H1 (cell line): ENCODE measurements around the gene ZFP91. TPM values are rescaled to one million over a fixed set of nuclear protein-coding genes. Genes with fewer than 3 reads are reported as not detected.

ENCODE experiments used
- CEBPB ChIP-seq: IDR thresholded peaks from 2 replicates; pipeline ENCODE4 v1.6.1; 2012; ENCODE audit warnings: low read depth, low read length
- CHD7 ChIP-seq: fragments of 300-600 bp; sonication (generic); IDR thresholded peaks from 2 replicates; pipeline ENCODE4 v1.7.1; 2012; ENCODE audit warnings: low read length, moderate library complexity, mild to moderate bottlenecking, inconsistent platforms; ENCODE audit not compliant: insufficient replicate concordance
- CREB1 ChIP-seq: IDR thresholded peaks from 2 replicates; pipeline ENCODE4 v1.6.1; 2012; ENCODE audit warnings: inconsistent platforms
- FOSL1 ChIP-seq: IDR thresholded peaks from 2 replicates; pipeline ENCODE4 v1.6.1; 2011; ENCODE audit warnings: mild to moderate bottlenecking, low read depth, low read length, moderate library complexity; ENCODE audit not compliant: insufficient read depth
- POLR2AphosphoS5 ChIP-seq: IDR thresholded peaks from 2 replicates; pipeline ENCODE4 v1.6.1; 2011; ENCODE audit warnings: low read depth, low read length
- RAD21 ChIP-seq, 2 experiments: IDR thresholded peaks in 1 of 2; conservative IDR thresholded peaks in 1 of 2; 2 replicates each; pipeline ENCODE4 v1.6.1; 2011; ENCODE audit warnings: low read depth in 2 of 2, low read length in 2 of 2, improper control_type of control experiment in 1 of 2, inconsistent platforms in 1 of 2, mild to moderate bottlenecking in 1 of 2, moderate library complexity in 1 of 2
- SAP30 ChIP-seq: fragments of 300-600 bp; sonication (generic); IDR thresholded peaks from 2 replicates; pipeline ENCODE4 v1.7.1; 2012; ENCODE audit warnings: low read length, moderate library complexity, mild to moderate bottlenecking, inconsistent platforms; ENCODE audit not compliant: insufficient read depth, insufficient replicate concordance
- SIX5 ChIP-seq: IDR thresholded peaks from 2 replicates; pipeline ENCODE4 v1.6.1; 2011; ENCODE audit warnings: mild to moderate bottlenecking, low read depth, low read length
- SP1 ChIP-seq: IDR thresholded peaks from 2 replicates; pipeline ENCODE4 v1.6.1; 2011; ENCODE audit warnings: low read depth, low read length
- TEAD4 ChIP-seq: IDR thresholded peaks from 2 replicates; pipeline ENCODE4 v1.6.1; 2012; ENCODE audit warnings: low read depth, low read length, inconsistent platforms, mixed read lengths
- YY1 ChIP-seq: IDR thresholded peaks from 2 replicates; pipeline ENCODE4 v1.6.1; 2011; ENCODE audit warnings: low read depth, mild to moderate bottlenecking, low read length
- polyA plus RNA-seq, 7 experiments: library from polyadenylated mRNA; depleted of rRNA in 3 of 7; stranded (reverse) in 5 of 7; unstranded in 2 of 7; fragments of >200 nt in 5 of 7; fragments of 200-250 nt in 2 of 7; gene quantifications; 1 replicate in 5 of 7; 2 replicates in 1 of 7; 4 replicates in 1 of 7; pipeline versions ENCODE4 v1.2.1 to v1.2.3, GENCODE V29; 2011 to 2013; ENCODE audit warnings: missing spikeins in 2 of 7, mixed read lengths in 2 of 7
- total RNA-seq: library from RNA; stranded (reverse); fragmentation: NEBNext Ultra II Directional; extraction: Animal tissue kit (Norgen Biotek cat#: 25700); gene quantifications from 2 replicates; pipeline ENCODE4 v1.2.1, GENCODE V29; 2021

ZFP91 gene
- total and polyA plus RNA-seq, 2 of the 8 experiments (the other 6 are each of a cell fraction or from before 2014, with no cell fraction given): 10.7 to 29.0 TPM

DNA sequence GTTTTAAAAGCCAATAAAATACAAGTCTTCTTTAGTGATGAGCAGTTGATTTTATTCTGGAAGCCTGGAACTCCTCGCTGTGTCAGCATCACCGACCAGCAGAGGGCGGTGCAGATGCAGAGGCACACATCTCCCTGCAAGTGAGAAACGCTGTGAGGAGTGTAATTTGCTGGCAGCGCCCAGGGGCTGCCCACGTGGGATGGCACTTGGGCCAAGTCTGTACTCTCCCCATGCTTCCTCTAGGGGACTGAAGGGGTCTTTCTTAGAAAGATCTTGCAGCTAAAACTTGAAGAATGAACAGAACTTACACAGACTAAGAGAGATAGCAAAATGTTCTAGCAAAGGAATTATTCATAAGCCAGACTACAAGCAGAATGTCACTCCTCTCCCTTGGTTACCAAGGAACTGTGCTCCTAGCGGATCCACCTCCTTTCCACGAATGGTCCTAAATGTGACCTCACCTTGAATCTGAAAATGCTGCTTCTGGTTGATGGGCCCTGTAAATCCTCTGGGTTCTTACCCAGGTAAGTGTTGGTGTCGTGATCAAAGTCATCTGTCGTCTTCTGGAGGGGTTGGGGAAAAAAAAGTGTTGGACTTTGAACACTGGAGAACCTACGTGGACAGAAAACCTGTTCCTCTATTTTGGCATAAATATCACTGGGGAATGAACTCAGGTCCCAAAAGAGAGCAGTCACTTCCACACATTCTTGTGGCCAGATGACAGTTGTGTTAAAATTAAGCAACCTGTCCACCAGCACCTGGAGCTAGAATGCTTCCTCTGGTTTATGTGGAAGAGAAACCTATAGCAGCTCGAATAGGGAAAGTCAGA is 75.4 kb downstream of the ZFP91 start (continued):
- TF ChIP-seq CHD7: no peak
- no peak for TF ChIP-seq FOSL1
- no peak for TF ChIP-seq TEAD4
- no peak for TF ChIP-seq POLR2AphosphoS5
- TF ChIP-seq RAD21 (IDR thresholded peaks at IDR 0.05 in 1 of 2, conservative IDR thresholded peaks at IDR 0.05 in 1 of 2; ENCODE audit: low read depth in 2 of 2, low read length in 2 of 2): peak; percentile 78 to 82
- TF ChIP-seq SAP30: no peak
- TF ChIP-seq SIX5: no peak
- TF ChIP-seq SP1: no peak
- peak; percentile 54; the same call in 1 of the 2 replicates for TF ChIP-seq CREB1
- TF ChIP-seq CEBPB: no peak
- TF ChIP-seq YY1: peak; percentile 14; the same call in 1 of the 2 replicates
